HEK293 (cell line): ENCODE results near the gene SRPRB.

Experiments
- CTCF ChIA-PET: fragments of 350-600 bp; formaldehyde crosslinking; extraction: SDS; loops from one replicate; lab custom pipeline; 2021; ENCODE audit warnings: antibody characterized with exemption; lab: Yijun Ruan, JAX
- POLR2A ChIA-PET: fragments of 300-600 bp; formaldehyde crosslinking; extraction: SDS; loops from one replicate; lab custom pipeline; 2020; ENCODE audit warnings: antibody characterized with exemption, inconsistent platforms; lab: Yijun Ruan, JAX
- H3K27ac ChIP-seq: fragments of 200-500 bp; sonication (Bioruptor generic); 2 replicates; pipeline ENCODE4 v1.5.1; 2014; ENCODE audit warnings: low read depth, low read length, control low read depth, inconsistent platforms; ENCODE audit errors: extremely low read depth
- H3K36me3 ChIP-seq, 2 experiments: fragments of 200-500 bp in 1 of 2; sonication (Bioruptor generic) in 1 of 2; 1 replicate in 1 of 2; 2 replicates in 1 of 2; pipeline ENCODE4 v1.5.1; 2014 to 2017; ENCODE audit warnings: inconsistent platforms in 2 of 2, low read length in 2 of 2; ENCODE audit not compliant: control insufficient read depth in 2 of 2, insufficient read depth in 1 of 2
- H3K4me1 ChIP-seq: fragments of 200-500 bp; sonication (Bioruptor generic); 2 replicates; pipeline ENCODE4 v1.5.1; 2014; ENCODE audit warnings: mild to moderate bottlenecking, low read length, inconsistent platforms; ENCODE audit not compliant: control insufficient read depth, insufficient read depth
- H3K4me3 ChIP-seq: 2 replicates; pipeline ENCODE4 v1.5.1; 2011; ENCODE audit warnings: low read depth, mild to moderate bottlenecking, control low read depth, low read length, moderate library complexity
- H3K9me3 ChIP-seq: fragments of 200-500 bp; sonication (Bioruptor generic); 2 replicates; pipeline ENCODE4 v1.5.1; 2014; ENCODE audit warnings: low read depth, low read length, inconsistent platforms; ENCODE audit not compliant: control insufficient read depth, insufficient read depth
- FEZF1 ChIP-seq: fragments of 450-650 bp; formaldehyde crosslinking; IDR thresholded peaks from 2 replicates; pipeline ENCODE4 v1.5.1; 2016; ENCODE audit warnings: missing biosample characterization, missing genetic modification characterization
- HOXC10 ChIP-seq: sonication (generic); formaldehyde crosslinking; IDR thresholded peaks from 2 replicates; pipeline ENCODE4 v1.8.1; 2023; ENCODE audit warnings: mild to moderate bottlenecking, missing genetic modification reagents
- SP3 ChIP-seq: fragments of 450-650 bp; formaldehyde crosslinking; IDR thresholded peaks from 2 replicates; pipeline ENCODE4 v1.5.1; 2016; ENCODE audit warnings: missing biosample characterization, missing genetic modification characterization
- WT1 ChIP-seq: fragments of 450-650 bp; formaldehyde crosslinking; IDR thresholded peaks from 2 replicates; pipeline ENCODE4 v1.5.1; 2016; ENCODE audit warnings: missing biosample characterization, missing genetic modification characterization
- ZBTB17 ChIP-seq: fragments of 450-650 bp; formaldehyde crosslinking; IDR thresholded peaks from 2 replicates; pipeline ENCODE4 v1.5.1; 2016; ENCODE audit warnings: missing biosample characterization, missing genetic modification characterization
- ZBTB48 ChIP-seq: fragments of 450-650 bp; formaldehyde crosslinking; IDR thresholded peaks from 2 replicates; pipeline ENCODE4 v1.5.1; 2016; ENCODE audit warnings: missing biosample characterization, missing genetic modification characterization
- ZFP3 ChIP-seq: fragments of 450-650 bp; formaldehyde crosslinking; IDR thresholded peaks from 2 replicates; pipeline ENCODE4 v1.5.1; 2016; ENCODE audit warnings: low read depth, missing biosample characterization, missing genetic modification characterization
- ZNF112 ChIP-seq: fragments of 450-650 bp; formaldehyde crosslinking; IDR thresholded peaks from 2 replicates; pipeline ENCODE4 v1.5.0; 2017; ENCODE audit warnings: missing biosample characterization, missing genetic modification characterization
- ZNF24 ChIP-seq: fragments of 450-650 bp; formaldehyde crosslinking; IDR thresholded peaks from 2 replicates; pipeline ENCODE4 v1.5.1; 2016; ENCODE audit warnings: missing biosample characterization, missing genetic modification characterization
- ZNF248 ChIP-seq: fragments of 450-650 bp; formaldehyde crosslinking; IDR thresholded peaks from 2 replicates; pipeline ENCODE4 v1.5.1; 2017; ENCODE audit warnings: missing biosample characterization, missing genetic modification characterization
- ZNF266 ChIP-seq: fragments of 450-650 bp; formaldehyde crosslinking; IDR thresholded peaks from 2 replicates; pipeline ENCODE4 v1.5.1; 2016; ENCODE audit warnings: missing biosample characterization, missing genetic modification characterization, low read depth
- ZNF416 ChIP-seq: fragments of 450-650 bp; formaldehyde crosslinking; IDR thresholded peaks from 2 replicates; pipeline ENCODE4 v1.5.1; 2016; ENCODE audit warnings: missing biosample characterization, missing genetic modification characterization
- ZNF555 ChIP-seq: fragments of 450-650 bp; formaldehyde crosslinking; conservative IDR thresholded peaks from 2 replicates; pipeline ENCODE4 v1.5.1; 2017; ENCODE audit warnings: missing biosample characterization, mild to moderate bottlenecking, missing genetic modification characterization, inconsistent platforms
- ZNF791 ChIP-seq: fragments of 450-650 bp; formaldehyde crosslinking; IDR thresholded peaks from 2 replicates; pipeline ENCODE4 v1.5.1; 2016; ENCODE audit warnings: missing biosample characterization, missing genetic modification characterization
- ZNF792 ChIP-seq: fragments of 450-650 bp; formaldehyde crosslinking; IDR thresholded peaks from 2 replicates; pipeline ENCODE4 v1.5.1; 2016; ENCODE audit warnings: missing biosample characterization, missing genetic modification characterization
- ZSCAN23 ChIP-seq: fragments of 450-650 bp; formaldehyde crosslinking; IDR thresholded peaks from 2 replicates; pipeline ENCODE4 v1.5.1; 2016; ENCODE audit warnings: missing biosample characterization, missing genetic modification characterization
- ZSCAN30 ChIP-seq: fragments of 450-650 bp; IDR thresholded peaks from 2 replicates; pipeline ENCODE4 v1.5.1; 2018; ENCODE audit warnings: missing biosample characterization, mild to moderate bottlenecking, missing genetic modification characterization, moderate library complexity
- TF ChIP-seq, protein P1 (sequence below): fragments of 450-650 bp; formaldehyde crosslinking; IDR thresholded peaks from 2 replicates; pipeline ENCODE4 v1.5.1; 2017; ENCODE audit warnings: missing biosample characterization, missing genetic modification characterization
- TF ChIP-seq, protein P2 (sequence below): fragments of 450-650 bp; IDR thresholded peaks from 2 replicates; pipeline ENCODE4 v1.5.1; 2018; ENCODE audit warnings: missing biosample characterization, missing genetic modification characterization
- TF ChIP-seq, protein P3 (sequence below): fragments of 450-650 bp; formaldehyde crosslinking; IDR thresholded peaks from 2 replicates; pipeline ENCODE4 v1.5.1; 2016; ENCODE audit warnings: missing biosample characterization, missing genetic modification characterization, low read depth
- TF ChIP-seq, protein P4 (sequence below): fragments of 450-650 bp; formaldehyde crosslinking; optimal IDR thresholded peaks from 2 replicates; pipeline ENCODE3; 2016; ENCODE audit warnings: missing biosample characterization, mild to moderate bottlenecking, missing genetic modification characterization

Gene SRPRB

DNA sequence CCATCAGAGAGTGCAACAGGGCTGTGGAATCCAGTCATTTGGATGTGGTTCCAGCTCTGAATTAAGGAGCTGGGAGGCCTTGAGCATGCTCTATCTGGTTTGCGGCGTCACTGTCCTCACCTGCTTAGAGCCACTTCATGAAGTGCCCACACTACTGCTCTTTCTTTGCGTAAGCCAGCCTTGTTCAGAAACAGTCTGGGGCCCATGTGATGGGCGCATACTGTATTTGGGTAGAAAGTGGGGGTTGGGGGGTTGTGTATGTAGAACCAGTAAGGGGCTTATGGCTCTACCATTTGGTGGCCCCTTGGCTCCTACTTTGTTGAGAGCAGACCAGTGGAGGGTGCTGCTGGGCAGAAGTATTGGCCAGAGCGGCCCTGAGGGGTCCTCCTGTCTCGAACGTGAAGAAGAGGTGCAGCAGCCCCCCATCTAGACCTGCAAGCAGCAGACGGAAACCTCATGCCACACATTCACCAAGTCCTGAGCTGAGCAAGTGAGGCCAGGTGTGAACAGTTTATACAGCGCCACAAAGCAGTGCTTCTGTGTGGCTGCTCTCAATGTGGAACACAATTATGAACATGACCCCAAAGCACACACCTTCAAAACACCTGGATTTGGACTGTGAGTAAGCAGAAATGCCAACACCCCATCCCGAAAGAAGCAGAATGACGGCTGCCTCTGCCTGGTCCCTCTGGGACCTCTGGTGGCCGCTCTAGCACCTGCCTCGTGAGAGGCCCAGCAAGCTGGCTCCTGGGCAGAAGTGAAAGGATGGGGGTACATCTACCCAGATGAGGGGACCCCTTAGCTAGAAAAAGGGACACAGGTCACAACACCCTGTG, 26.6 kb downstream of the SRPRB start:
- Histone ChIP-seq H3K4me3 (no peak overlapping the region), H3K9me3 (no peaks in the 10 kb centered on the region), H3K27ac (no peak overlapping the region), H3K4me1 (no peaks in the 10 kb centered on the region), H3K36me3 (peaks cover 0 to 41% of the 10 kb centered on the region in 2 experiments; a peak in 1 of 3 replicates)
- ChIA-PET CTCF (no interaction called here), POLR2A (no interaction called here)
- TF ChIP-seq ZBTB17 (tag by site-specific recombination) (no peak), HOXC10 (CRISPR knock-in tag) (no peak), ZNF24 (no peak), ZNF248 (tag by site-specific recombination) (no peak)
- TF ChIP-seq, protein P1, sequence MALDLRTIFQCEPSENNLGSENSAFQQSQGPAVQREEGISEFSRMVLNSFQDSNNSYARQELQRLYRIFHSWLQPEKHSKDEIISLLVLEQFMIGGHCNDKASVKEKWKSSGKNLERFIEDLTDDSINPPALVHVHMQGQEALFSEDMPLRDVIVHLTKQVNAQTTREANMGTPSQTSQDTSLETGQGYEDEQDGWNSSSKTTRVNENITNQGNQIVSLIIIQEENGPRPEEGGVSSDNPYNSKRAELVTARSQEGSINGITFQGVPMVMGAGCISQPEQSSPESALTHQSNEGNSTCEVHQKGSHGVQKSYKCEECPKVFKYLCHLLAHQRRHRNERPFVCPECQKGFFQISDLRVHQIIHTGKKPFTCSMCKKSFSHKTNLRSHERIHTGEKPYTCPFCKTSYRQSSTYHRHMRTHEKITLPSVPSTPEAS = no peak
- TF ChIP-seq, protein P2, sequence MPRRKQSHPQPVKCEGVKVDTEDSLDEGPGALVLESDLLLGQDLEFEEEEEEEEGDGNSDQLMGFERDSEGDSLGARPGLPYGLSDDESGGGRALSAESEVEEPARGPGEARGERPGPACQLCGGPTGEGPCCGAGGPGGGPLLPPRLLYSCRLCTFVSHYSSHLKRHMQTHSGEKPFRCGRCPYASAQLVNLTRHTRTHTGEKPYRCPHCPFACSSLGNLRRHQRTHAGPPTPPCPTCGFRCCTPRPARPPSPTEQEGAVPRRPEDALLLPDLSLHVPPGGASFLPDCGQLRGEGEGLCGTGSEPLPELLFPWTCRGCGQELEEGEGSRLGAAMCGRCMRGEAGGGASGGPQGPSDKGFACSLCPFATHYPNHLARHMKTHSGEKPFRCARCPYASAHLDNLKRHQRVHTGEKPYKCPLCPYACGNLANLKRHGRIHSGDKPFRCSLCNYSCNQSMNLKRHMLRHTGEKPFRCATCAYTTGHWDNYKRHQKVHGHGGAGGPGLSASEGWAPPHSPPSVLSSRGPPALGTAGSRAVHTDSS (tag by site-specific recombination) = no peak

GRCh38 chr3:133832802-133833144, 27.2 kb downstream of the SRPRB start:
- Histone ChIP-seq H3K36me3 (peaks cover 0 to 47% of the 10 kb centered on the region in 2 experiments; a peak in 1 of 3 replicates), H3K4me1 (no peaks in the 10 kb centered on the region), H3K27ac (no peak overlapping the region), H3K4me3 (no peak overlapping the region), H3K9me3 (no peaks in the 10 kb centered on the region)
- no peak for TF ChIP-seq ZNF112 (tag by site-specific recombination)
- no peak for TF ChIP-seq ZFP3 (tag by site-specific recombination)
- no peak for TF ChIP-seq ZSCAN23 (tag by site-specific recombination)
- TF ChIP-seq SP3 (tag by site-specific recombination) = no peak
- TF ChIP-seq, protein P2 (tag by site-specific recombination) = no peak
- TF ChIP-seq WT1 (tag by site-specific recombination) = no peak
- TF ChIP-seq ZSCAN30 (tag by site-specific recombination) = no peak
- no peak for TF ChIP-seq FEZF1 (tag by site-specific recombination)
- no peak for TF ChIP-seq ZNF791 (tag by site-specific recombination)
- TF ChIP-seq ZNF416 = no peak
- TF ChIP-seq ZNF555 = no peak
- TF ChIP-seq, protein P3, sequence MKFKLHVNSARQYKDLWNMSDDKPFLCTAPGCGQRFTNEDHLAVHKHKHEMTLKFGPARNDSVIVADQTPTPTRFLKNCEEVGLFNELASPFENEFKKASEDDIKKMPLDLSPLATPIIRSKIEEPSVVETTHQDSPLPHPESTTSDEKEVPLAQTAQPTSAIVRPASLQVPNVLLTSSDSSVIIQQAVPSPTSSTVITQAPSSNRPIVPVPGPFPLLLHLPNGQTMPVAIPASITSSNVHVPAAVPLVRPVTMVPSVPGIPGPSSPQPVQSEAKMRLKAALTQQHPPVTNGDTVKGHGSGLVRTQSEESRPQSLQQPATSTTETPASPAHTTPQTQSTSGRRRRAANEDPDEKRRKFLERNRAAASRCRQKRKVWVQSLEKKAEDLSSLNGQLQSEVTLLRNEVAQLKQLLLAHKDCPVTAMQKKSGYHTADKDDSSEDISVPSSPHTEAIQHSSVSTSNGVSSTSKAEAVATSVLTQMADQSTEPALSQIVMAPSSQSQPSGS (tag by site-specific recombination) = no peak
- no peak for TF ChIP-seq ZNF266 (tag by site-specific recombination)
- no peak for TF ChIP-seq ZNF792 (tag by site-specific recombination)
- no peak for TF ChIP-seq ZBTB48 (tag by site-specific recombination)
- TF ChIP-seq, protein P4, sequence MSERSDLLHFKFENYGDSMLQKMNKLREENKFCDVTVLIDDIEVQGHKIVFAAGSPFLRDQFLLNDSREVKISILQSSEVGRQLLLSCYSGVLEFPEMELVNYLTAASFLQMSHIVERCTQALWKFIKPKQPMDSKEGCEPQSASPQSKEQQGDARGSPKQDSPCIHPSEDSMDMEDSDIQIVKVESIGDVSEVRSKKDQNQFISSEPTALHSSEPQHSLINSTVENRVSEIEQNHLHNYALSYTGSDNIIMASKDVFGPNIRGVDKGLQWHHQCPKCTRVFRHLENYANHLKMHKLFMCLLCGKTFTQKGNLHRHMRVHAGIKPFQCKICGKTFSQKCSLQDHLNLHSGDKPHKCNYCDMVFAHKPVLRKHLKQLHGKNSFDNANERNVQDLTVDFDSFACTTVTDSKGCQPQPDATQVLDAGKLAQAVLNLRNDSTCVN (tag by site-specific recombination) = no peak
- POLR2A ChIA-PET = no interaction called here
- CTCF ChIA-PET = no interaction called here
